ENCODE data around the gene USP15.

DNA sequence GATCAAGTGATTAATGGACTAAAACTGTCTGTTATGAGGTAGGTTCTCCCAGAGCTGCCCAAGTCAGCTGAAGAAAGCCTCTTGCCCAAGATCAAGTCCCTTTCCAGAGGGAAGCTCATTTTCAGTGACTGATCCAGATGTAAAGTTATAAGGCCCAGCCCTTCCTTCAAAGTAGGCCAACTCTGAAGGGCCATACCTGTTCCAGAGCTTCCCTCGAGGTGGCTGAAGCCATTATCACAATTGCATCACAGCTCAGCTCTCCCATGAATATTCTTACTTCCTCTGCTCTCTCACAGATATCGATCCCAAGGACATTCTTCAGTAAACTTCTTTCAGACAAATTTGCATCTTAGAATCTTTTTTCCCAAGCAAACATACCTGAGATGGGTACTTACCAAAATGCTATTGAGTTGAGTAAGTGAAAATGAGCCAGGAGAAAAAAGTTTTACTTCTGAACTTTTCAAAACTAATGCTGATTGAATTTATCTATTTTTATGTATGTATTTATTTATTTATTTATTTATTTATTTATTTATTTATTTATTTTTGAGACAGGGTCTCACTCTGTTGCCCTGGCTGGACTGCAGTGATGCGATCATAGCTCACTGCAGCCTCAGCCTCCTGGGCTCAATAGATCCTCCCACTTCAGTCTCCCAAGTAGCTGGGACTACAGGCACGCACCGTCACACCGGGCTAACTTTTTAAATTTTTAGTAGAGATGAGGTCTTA, 42.6 kb upstream of the USP15 start:
- TF ChIP-seq, protein P1, sequence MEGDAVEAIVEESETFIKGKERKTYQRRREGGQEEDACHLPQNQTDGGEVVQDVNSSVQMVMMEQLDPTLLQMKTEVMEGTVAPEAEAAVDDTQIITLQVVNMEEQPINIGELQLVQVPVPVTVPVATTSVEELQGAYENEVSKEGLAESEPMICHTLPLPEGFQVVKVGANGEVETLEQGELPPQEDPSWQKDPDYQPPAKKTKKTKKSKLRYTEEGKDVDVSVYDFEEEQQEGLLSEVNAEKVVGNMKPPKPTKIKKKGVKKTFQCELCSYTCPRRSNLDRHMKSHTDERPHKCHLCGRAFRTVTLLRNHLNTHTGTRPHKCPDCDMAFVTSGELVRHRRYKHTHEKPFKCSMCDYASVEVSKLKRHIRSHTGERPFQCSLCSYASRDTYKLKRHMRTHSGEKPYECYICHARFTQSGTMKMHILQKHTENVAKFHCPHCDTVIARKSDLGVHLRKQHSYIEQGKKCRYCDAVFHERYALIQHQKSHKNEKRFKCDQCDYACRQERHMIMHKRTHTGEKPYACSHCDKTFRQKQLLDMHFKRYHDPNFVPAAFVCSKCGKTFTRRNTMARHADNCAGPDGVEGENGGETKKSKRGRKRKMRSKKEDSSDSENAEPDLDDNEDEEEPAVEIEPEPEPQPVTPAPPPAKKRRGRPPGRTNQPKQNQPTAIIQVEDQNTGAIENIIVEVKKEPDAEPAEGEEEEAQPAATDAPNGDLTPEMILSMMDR (IDR thresholded peaks at IDR 0.05; ENCODE audit: low read depth, low read length) = no peak
- no peak for TF ChIP-seq EZH2phosphoT487 (IDR thresholded peaks at IDR 0.05; ENCODE audit: low read depth)

All from OCI-LY3 (cell line).